GM12872 (cell line): ENCODE results near the gene GRIN3B.

Experiments used
- TF ChIP-seq, protein P1 (sequence below): IDR thresholded peaks from 3 replicates; pipeline ENCODE4 v1.5.1; 2011; ENCODE audit warnings: low read depth, mild to moderate bottlenecking, low read length, moderate library complexity; ENCODE audit not compliant: insufficient read depth

Gene GRIN3B

DNA sequence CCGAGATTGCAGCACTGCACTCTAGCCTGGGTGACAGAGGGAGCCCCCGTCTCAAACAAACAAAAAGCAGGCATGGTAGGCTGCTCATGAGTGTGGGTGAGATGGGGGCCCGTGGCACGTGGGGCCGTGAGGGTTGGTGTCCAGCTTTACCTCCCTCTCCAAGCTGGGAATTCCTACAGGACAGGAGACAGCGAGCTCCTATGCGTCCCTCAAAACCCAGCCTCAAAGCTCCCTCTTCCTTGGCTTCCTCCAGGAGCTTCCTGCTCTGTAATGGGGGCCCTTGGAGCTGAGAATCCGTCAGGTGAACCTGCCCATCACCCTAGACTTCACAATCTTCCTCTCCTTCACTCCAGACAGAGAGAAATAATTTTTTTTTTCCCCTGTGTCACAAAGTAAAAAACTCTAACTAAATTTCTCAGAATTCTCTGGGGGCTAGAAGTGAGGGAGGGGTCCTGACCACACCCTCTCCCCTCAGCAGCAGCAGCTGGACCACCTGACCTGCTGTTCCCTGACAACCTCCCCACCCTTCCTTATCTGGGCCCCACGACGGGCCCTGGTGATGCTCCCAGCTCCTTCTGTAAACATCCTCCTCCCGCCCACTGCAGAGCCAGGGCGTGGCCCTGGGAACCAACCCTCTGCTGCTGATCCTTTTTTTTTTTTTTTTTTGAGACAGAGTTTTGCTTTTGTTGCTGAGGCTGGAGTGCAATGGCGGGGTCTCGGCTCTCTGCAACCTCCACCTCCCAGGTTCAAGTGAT, 38.2 kb upstream of the GRIN3B start:
- TF ChIP-seq, protein P1, sequence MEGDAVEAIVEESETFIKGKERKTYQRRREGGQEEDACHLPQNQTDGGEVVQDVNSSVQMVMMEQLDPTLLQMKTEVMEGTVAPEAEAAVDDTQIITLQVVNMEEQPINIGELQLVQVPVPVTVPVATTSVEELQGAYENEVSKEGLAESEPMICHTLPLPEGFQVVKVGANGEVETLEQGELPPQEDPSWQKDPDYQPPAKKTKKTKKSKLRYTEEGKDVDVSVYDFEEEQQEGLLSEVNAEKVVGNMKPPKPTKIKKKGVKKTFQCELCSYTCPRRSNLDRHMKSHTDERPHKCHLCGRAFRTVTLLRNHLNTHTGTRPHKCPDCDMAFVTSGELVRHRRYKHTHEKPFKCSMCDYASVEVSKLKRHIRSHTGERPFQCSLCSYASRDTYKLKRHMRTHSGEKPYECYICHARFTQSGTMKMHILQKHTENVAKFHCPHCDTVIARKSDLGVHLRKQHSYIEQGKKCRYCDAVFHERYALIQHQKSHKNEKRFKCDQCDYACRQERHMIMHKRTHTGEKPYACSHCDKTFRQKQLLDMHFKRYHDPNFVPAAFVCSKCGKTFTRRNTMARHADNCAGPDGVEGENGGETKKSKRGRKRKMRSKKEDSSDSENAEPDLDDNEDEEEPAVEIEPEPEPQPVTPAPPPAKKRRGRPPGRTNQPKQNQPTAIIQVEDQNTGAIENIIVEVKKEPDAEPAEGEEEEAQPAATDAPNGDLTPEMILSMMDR = no peak

DNA sequence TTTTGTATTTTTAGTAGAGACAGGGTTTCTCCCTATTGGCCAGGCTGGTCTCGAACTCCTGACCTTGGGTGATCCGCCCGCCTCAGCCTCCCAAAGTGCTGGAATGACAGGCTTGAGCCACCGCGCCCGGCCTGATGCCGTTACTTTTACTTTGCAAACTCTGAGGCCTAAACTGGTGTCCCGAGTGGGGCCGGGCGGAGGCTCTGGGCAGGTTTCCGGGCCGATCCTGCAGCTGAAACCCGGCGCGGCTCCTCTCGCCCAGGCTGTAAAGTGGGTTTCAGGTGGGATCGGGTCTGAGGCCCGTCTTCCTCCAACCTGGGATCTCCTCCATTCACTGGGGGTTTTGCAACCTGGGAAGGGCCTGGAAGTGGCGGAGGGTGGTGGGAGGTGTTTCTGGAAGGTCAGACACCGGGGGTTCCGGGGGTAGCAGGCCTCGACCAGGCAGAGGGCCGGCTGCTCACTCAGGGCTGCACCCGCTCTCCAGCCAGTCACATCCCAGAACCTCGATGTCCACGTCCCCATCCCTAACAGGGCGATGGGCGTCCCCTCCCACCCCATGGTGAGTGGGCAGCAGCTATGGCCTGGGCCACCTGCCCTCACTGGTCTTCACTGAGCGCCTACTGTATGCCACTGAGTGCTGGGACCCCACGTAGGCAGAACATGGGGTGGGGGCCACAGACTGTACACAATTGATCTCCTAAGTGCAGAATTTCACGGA, 37.4 kb upstream of the GRIN3B start:
- TF ChIP-seq, protein P1 = no peak

DNA sequence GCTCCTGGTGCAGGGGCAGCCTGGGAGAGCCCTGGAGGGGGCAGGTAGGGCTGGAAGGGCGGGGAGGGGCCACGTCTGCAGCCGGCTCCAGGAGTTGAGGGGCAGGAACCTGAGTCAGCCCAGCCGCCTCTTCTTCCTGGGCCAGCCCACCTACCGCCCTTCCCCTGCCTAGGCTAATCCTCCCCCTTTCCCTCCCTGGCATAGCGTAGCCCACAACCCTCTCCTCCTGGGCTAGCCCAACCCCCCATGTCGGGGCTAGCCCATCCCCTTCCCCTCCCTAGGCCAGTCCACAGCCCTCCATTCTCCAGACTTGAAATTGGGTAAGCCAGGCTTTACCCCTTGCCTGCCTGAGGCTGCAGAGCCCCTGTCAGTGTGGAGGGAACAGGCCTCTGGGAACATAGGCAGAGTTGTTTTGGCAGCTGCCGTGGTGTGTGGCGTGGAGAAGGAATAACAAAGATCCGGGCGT, 36.7 kb upstream of the GRIN3B start:
- TF ChIP-seq, protein P1 = no peak

DNA sequence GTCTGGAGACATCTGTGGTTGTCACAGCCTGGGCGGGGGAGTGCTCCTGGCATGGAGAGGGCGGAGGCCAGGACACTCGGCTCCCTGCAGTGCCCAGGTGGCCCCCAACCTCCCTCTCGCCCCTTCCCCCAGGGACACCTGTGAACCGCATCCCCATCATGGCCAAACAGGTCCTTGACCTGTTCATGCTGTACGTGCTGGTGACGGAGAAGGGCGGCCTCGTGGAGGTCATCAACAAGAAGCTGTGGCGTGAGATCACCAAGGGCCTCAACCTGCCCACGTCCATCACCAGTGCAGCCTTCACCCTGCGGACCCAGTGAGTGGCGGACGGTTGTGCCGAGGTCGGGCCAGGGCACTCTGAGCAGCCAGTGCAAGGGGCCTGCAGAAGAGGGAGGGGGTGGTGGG, 36.1 kb upstream of the GRIN3B start:
- TF ChIP-seq, protein P1 = no peak

DNA sequence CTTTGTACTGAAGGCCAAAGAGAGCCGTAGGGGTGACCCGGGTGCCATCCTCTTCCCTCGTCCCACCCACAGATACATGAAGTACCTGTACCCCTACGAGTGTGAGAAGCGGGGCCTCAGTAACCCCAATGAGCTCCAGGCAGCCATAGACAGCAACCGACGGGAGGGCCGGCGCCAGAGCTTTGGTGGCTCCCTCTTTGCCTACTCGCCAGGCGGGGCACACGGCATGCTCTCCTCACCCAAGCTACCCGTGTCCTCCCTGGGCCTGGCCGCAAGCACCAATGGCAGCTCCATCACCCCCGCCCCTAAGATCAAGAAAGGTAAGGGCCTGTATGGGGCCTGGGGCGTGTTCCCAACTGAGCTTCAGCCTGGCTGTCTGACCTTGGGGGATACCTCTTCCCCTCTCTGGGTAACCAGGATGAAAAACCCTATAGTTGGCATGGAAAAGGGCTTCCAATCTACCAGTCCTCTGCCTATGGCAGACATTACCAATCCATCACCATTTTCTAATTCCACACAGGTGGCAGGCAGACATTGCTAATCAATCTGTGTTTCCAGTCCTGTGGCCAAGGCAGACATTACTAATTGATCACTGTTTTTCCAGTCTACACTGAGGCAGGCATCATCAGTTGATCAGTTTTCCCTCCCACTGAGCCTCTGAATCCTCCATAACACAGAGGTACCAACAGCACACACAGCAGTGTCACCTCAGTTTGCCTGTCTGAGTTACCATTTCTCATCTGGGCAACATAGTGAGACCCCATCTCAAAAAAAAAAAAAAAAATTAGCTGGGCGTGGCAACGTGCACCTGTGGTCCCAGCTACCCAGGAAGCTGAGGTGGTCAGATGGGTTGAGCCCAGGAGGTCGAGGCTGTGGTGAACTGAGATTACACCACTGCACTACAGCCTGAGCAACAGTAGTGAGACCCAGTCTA, 35.2 kb upstream of the GRIN3B start:
- TF ChIP-seq, protein P1 = no peak

DNA sequence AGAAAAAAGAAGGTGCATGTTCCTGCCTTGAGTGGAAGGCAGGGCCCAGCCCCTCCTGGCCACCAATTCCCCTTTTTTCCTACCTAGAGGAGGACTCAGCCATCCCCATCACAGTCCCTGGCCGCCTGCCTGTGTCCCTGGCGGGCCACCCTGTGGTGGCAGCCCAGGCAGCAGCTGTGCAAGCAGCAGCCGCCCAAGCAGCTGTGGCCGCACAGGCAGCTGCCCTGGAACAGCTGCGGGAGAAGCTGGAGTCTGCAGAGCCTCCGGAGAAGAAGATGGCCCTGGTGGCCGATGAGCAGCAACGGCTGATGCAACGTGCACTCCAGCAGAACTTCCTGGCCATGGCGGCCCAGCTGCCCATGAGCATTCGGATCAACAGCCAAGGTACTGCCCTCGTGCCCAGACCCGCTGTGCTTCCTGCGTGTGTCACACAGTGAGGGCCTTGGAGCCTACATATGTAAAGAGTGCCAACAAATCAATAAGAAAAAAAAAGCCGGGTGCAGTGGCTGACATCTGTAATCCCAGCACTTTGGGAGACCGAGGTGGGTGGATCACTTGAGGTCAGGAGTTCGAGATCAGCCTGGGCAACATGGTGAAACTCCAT, 33.6 kb upstream of the GRIN3B start:
- TF ChIP-seq, protein P1 = no peak
